ENCODE data around the gene XPA. TPM values are rescaled to one million over a fixed set of nuclear protein-coding genes. Genes with fewer than 3 reads are reported as not detected.
"Not testable (repeated sequence)": the region's sequence is repeated elsewhere in the genome, so short reads cannot be mapped to it uniquely, and the experiment has no call there.

The XPA gene
- total RNA-seq, 4 donors from 2014 or later = 16.6 to 27.8 (median 20.0) TPM

DNA sequence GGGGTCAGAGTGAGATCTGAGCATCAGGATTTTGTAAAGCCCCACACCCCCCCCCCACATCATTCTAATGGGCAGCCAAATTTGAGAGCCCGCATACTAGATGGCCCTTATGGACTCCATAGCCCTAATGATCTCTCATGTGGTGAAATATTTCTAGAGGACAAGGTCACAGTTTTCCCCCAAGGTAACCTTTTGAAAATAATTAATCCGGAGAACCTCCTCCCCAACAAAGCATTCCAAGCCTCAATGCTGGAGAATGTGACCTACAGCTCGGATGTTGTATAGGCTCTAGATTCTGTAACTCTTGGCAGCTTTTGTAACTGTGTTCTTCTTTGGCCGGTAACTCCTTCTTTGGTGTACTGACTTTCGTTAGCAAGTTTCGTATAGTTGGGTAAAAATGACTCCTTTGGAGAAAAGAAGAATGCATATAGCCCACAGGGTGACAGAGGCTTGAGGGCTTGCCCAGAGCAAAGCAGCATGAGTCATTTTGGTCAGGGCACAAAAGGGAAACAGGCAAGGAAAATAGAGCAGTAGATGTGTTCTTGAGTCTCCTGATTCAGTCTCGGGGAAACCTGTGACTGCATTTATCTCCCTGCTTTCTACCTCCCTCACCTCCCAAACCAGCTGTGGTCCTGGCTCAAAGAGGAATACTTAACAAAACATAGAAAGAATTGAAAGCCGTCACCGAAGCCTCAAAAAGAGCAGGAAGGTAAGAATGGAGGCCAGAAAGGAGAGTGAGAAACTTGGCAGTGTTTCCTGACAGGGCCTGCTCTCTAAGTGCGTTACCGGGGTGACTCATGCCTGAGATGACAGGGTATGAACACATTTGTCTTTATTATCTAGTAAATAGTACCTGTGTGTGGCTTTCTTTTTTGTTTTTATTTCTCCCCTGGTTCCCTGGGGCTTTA lies 6.6 kb upstream of the XPA start:
- no peak overlapping the region for H3K4me3 ChIP-seq
- H3K27me3 ChIP-seq = no peaks in the 10 kb centered on the region
- no peak for DNase-seq (ENCODE audit: low spot score in 2 of 2)
- H3K27ac ChIP-seq = no peak overlapping the region
- H3K9me3 ChIP-seq = no peaks in the 10 kb centered on the region
- TF ChIP-seq EP300 (IDR thresholded peaks at IDR 0.05) = no peak
- no peaks in the 10 kb centered on the region for H3K36me3 ChIP-seq
- 61 to 65% methylated on average over 11 of the region's 11 CpGs for WGBS, 2 donors
- H3K4me1 ChIP-seq = no peaks in the 10 kb centered on the region

DNA sequence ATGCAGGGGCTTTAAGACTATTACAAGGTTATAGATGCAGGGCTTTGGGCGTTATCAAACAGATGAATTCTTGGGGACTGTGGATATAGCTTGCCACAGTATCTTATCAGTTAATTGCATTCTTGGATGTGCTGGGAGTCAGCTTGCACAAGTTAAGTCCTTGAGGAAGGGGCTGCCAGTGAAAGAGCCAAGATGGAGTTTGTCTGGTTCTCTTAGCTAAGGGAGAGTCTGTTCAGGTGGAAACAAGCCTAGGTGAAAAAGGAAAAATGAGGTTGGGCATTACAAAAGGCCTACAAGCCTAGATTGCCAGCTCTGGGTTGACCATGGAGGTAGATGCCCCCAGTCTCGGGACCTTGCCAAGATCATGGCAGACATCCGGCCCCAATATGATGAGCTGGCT lies 2.7 kb upstream of the XPA start:
- not testable (repeated sequence) for H3K27me3 ChIP-seq; DNase-seq (ENCODE audit: low spot score in 2 of 2); H3K4me3 ChIP-seq; H3K27ac ChIP-seq; H3K9me3 ChIP-seq; H3K36me3 ChIP-seq
- H3K4me1 ChIP-seq = peaks cover 0 to 24% (median 10%) of the 10 kb centered on the region in 4 donors
- WGBS, 2 donors = 84 to 86% methylated on average over 3 of the region's 3 CpGs

DNA sequence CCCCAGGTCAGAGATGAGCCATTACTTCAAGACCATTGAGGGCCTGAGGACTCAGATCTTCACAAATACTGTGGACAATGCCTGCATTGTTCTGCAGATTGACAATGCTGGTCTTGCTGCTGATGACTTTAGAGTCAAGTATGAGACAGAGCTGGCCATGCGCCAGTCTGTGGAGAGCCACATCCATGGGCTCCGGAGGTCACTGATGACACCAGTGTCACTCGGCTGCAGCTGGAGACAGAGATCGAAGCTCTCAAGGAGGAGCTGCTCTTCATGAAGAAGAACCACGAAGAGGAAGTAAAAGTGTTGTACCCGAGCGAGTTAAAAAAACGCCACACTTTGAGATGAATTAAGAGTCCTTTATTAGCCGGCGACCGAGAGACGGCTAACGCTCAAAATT lies 2.1 kb upstream of the XPA start:
- peaks cover 0 to 30% (median 15%) of the 10 kb centered on the region in 4 donors for H3K4me1 ChIP-seq
- not testable (repeated sequence) for H3K4me3 ChIP-seq; H3K36me3 ChIP-seq; H3K27me3 ChIP-seq; DNase-seq (ENCODE audit: low spot score in 2 of 2); H3K27ac ChIP-seq; H3K9me3 ChIP-seq
- 56 to 60% methylated on average over 13 of the region's 13 CpGs for WGBS, 2 donors

DNA sequence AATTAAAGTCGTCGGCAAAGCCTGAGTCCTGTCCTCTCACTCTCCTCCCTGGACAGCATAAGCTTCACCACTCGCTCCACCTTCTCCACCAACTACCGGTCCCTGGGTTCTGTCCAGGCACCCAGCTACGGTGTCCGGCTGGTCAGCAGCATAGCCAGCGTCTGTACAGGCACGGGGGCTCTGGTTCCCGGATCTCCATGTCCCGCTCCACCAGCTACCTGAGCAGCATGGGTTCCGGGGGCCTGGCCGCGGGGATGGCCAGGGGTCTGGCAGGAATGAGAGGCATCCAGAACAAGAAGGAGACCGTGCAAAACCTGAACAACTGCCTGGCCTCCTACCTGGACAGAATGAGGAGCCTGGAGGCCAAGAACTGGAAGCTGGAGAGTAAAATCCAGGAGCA lies 1.7 kb upstream of the XPA start:
- H3K4me1 ChIP-seq = peaks cover 0 to 34% (median 18%) of the 10 kb centered on the region in 4 donors
- no peaks in the 10 kb centered on the region for H3K36me3 ChIP-seq
- 94 to 96% methylated on average over 12 to 14 of the region's 14 CpGs for WGBS, 2 donors
- no peak overlapping the region for H3K4me3 ChIP-seq
- no peak for TF ChIP-seq POLR2A (IDR thresholded peaks at IDR 0.05)
- TF ChIP-seq, protein P1, sequence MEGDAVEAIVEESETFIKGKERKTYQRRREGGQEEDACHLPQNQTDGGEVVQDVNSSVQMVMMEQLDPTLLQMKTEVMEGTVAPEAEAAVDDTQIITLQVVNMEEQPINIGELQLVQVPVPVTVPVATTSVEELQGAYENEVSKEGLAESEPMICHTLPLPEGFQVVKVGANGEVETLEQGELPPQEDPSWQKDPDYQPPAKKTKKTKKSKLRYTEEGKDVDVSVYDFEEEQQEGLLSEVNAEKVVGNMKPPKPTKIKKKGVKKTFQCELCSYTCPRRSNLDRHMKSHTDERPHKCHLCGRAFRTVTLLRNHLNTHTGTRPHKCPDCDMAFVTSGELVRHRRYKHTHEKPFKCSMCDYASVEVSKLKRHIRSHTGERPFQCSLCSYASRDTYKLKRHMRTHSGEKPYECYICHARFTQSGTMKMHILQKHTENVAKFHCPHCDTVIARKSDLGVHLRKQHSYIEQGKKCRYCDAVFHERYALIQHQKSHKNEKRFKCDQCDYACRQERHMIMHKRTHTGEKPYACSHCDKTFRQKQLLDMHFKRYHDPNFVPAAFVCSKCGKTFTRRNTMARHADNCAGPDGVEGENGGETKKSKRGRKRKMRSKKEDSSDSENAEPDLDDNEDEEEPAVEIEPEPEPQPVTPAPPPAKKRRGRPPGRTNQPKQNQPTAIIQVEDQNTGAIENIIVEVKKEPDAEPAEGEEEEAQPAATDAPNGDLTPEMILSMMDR (IDR thresholded peaks at IDR 0.05) = no peak
- no peak for TF ChIP-seq EP300 (IDR thresholded peaks at IDR 0.05)
- DNase-seq (ENCODE audit: low spot score in 2 of 2) = no peak
- H3K27ac ChIP-seq = no peak overlapping the region
- H3K27me3 ChIP-seq = no peaks in the 10 kb centered on the region
- no peaks in the 10 kb centered on the region for H3K9me3 ChIP-seq

DNA sequence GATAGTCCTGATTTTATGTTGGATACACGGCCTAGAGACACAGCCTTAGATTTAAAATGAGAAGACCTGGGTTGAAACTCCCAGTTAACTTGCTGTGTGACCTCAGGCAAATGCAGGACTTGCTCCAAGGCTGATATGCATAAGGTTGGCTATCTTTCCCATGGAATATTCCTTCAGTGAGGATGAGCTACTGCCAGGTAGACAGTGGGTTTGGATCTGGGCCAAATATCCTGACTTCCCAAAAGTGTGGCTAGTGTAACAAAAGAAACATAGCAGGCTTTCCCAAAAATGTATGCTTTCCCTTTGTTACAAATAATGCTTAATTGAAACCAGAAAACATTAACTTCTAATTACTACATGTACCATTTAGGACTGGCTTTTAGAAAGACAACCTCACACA lies 697 bp upstream of the XPA start:
- H3K27ac ChIP-seq = peak overlapping the region; percentile 89 to 94 (median 92)
- TF ChIP-seq POLR2A (IDR thresholded peaks at IDR 0.05) (no peak), EP300 (IDR thresholded peaks at IDR 0.05) (no peak)
- TF ChIP-seq, protein P1 (IDR thresholded peaks at IDR 0.05) = no peak
- peaks cover 0 to 43% (median 18%) of the 10 kb centered on the region in 4 donors for H3K4me1 ChIP-seq
- no peaks in the 10 kb centered on the region for H3K9me3 ChIP-seq
- DNase-seq (ENCODE audit: low spot score in 2 of 2) = no peak
- WGBS, 2 donors = 33 to 53% methylated on average over 1 of the region's 1 CpG
- peak overlapping the region in 2 of 4 donors; percentile 72 to 92 for H3K4me3 ChIP-seq
- no peaks in the 10 kb centered on the region for H3K27me3 ChIP-seq
- H3K36me3 ChIP-seq = no peaks in the 10 kb centered on the region

DNA sequence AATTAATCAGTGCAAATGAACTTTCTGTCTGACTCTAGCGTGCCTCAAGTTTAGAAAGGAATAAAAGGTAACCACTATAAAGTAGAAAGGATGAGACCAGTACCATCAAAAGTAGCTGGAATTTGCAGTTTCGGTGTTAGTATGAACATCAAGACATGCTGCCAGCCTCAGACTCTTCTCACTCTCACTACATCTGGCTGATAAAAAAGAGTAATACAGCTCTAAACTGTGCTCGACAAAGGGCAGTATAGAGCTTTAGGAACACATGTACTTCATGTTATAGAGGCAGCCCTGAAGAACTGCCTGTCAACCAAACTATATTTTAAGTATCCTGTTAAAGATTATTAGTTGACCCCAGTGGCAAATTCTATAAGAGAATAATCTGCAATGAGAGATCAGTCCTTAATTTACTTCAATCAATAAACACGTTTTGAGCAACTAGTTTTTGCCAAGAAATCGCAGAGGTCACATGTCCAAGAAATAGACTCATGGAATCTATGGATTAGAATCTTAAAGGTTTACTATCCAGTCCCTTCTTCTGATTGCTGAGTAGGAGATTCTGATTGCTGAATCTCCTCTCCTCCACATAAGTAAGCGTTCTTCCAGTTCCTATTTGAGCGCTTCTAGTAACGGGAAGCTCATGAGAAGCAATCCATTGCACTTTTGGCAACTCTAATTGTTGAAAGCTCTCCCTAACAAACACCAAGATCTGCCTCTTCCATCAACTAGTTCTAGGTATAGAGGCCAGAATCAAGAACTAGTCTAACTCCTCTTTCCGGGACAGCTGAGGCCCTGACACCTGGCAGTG lies 941 bp downstream of the XPA start:
- Histone ChIP-seq H3K27ac (peak overlapping the region; percentile 89 to 94 (median 92)), H3K4me3 (peak overlapping the region; percentile 63 to 92 (median 82)), H3K27me3 (no peaks in the 10 kb centered on the region), H3K4me1 (peaks cover 0 to 43% (median 18%) of the 10 kb centered on the region in 4 donors), H3K9me3 (no peaks in the 10 kb centered on the region), H3K36me3 (peaks cover 0 to 15% (median 2%) of the 10 kb centered on the region in 3 donors)
- WGBS, 2 donors = 11% methylated on average over 9 of the region's 9 CpGs
- no peak for TF ChIP-seq POLR2A (IDR thresholded peaks at IDR 0.05)
- TF ChIP-seq, protein P1 (IDR thresholded peaks at IDR 0.05) = no peak
- TF ChIP-seq EP300 (IDR thresholded peaks at IDR 0.05) = no peak
- no peak for DNase-seq (ENCODE audit: low spot score in 2 of 2)
